Common myeloid progenitor, CD34-positive (primary cell): ENCODE data around the gene MTHFD2L.
A peak's percentile ranks its signal among the peaks of the same experiment; 100 is the strongest.

Experiments used
- CTCF ChIA-PET: fragments of 350-600 bp; sonication (Branson Sonifier 250); formaldehyde crosslinking; loops from one replicate; lab custom pipeline; 2021; ENCODE audit warnings: antibody characterized with exemption; lab: Charles Lee
- POLR2A ChIA-PET: fragments of 350-600 bp; sonication (Branson Sonifier 250); formaldehyde crosslinking; loops from one replicate; lab custom pipeline; 2021; ENCODE audit warnings: antibody characterized with exemption; lab: Charles Lee
- DNase-seq, 3 donors: peaks; one replicate each; pipeline versions ENCODE4 v3.0.0 to v3.0.0-alpha.2; 2013
- H3K27ac ChIP-seq, 2 experiments: 1 replicate in 1 of 2; 2 replicates in 1 of 2; pipeline ENCODE4 v1.7.0; 2013; ENCODE audit warnings: inconsistent platforms in 2 of 2, low read length in 2 of 2, mild to moderate bottlenecking in 2 of 2, low read depth in 1 of 2, moderate library complexity in 1 of 2; ENCODE audit not compliant: severe bottlenecking in 2 of 2, insufficient read depth in 1 of 2, poor library complexity in 1 of 2
- H3K27me3 ChIP-seq, 5 experiments: replicated peaks in 2 of 5; 1 replicate in 3 of 5; 2 replicates in 2 of 5; pipeline versions ENCODE4 v1.6.1 to v1.7.0; 2013; ENCODE audit warnings: low read length in 4 of 5, mild to moderate bottlenecking in 2 of 5, moderate library complexity in 2 of 5, inconsistent platforms in 1 of 5; ENCODE audit not compliant: insufficient read depth in 5 of 5, control insufficient read depth in 4 of 5
- H3K36me3 ChIP-seq, 4 experiments: 1 replicate in 2 of 4; 2 replicates in 2 of 4; pipeline versions ENCODE4 v1.6.1 to v1.7.0; 2013; ENCODE audit warnings: low read length in 3 of 4, control low read depth in 1 of 4, mild to moderate bottlenecking in 1 of 4; ENCODE audit not compliant: control insufficient read depth in 4 of 4, insufficient read depth in 4 of 4
- H3K4me1 ChIP-seq, 4 experiments: 1 replicate in 3 of 4; 2 replicates in 1 of 4; pipeline versions ENCODE4 v1.6.1 to v1.7.1; 2013; ENCODE audit warnings: low read length in 3 of 4, mild to moderate bottlenecking in 3 of 4, control low read depth in 1 of 4, inconsistent platforms in 1 of 4, moderate library complexity in 1 of 4; ENCODE audit not compliant: control insufficient read depth in 4 of 4, insufficient read depth in 4 of 4; ENCODE audit errors: control extremely low read depth in 1 of 4
- H3K4me3 ChIP-seq, 7 experiments: 1 replicate in 4 of 7; 2 replicates in 3 of 7; pipeline versions ENCODE4 v1.5.1 to v1.7.0; 2013; ENCODE audit warnings: mild to moderate bottlenecking in 7 of 7, low read length in 6 of 7, moderate library complexity in 6 of 7, inconsistent platforms in 2 of 7, low read depth in 2 of 7, control low read depth in 1 of 7; ENCODE audit not compliant: insufficient read depth in 4 of 7, control insufficient read depth in 1 of 7; ENCODE audit errors: extremely low read depth in 1 of 7
- H3K9me3 ChIP-seq, 5 experiments: 1 replicate in 4 of 5; 2 replicates in 1 of 5; pipeline versions ENCODE4 v1.6.1 to v1.7.1; 2013; ENCODE audit warnings: low read length in 4 of 5, mild to moderate bottlenecking in 2 of 5, inconsistent platforms in 1 of 5, low read depth in 1 of 5, moderate library complexity in 1 of 5; ENCODE audit not compliant: control insufficient read depth in 4 of 5, insufficient read depth in 2 of 5; ENCODE audit errors: control extremely low read depth in 1 of 5
- WGBS: methylation state at CpG from one replicate; pipeline ENCODE4 v1.1.5; 2013; ENCODE audit not compliant: insufficient coverage; 5-methylcytosine and 5-hydroxymethylcytosine counted together

Gene MTHFD2L

GRCh38 chr4:74166135-74166534 lies 8.2 kb downstream of the MTHFD2L start:
- ChIA-PET POLR2A (no interaction called here), CTCF (interaction anchor here (0.8 to 1.2 kb wide), 3 partner anchors 11 to 437 kb away, joined by 3 read pairs; no protein-coding TSS in a partner anchor)
- Histone ChIP-seq H3K4me1 (peaks cover 0 to 3% (median 1%) of the 10 kb centered on the region in 4 experiments), H3K36me3 (peaks cover 6 to 14% (median 8%) of the 10 kb centered on the region in 4 experiments), H3K27ac (no peak overlapping the region), H3K27me3 (no peaks in the 10 kb centered on the region), H3K9me3 (no peaks in the 10 kb centered on the region), H3K4me3 (no peak overlapping the region)
- DNase-seq: peak in 2 of 3 donors; percentile 14 to 18
- WGBS: 90% methylated on average over 1 of the region's 1 CpG

GRCh38 chr4:74166818-74167217 lies 8.9 kb downstream of the MTHFD2L start:
- POLR2A ChIA-PET: no interaction called here

GRCh38 chr4:74167585-74167984 lies 9.7 kb downstream of the MTHFD2L start:
- Histone ChIP-seq H3K27me3 (no peaks in the 10 kb centered on the region), H3K36me3 (peaks cover 0 to 3% (median under 1%) of the 10 kb centered on the region in 4 experiments), H3K4me1 (peaks cover 0 to 3% (median 1%) of the 10 kb centered on the region in 4 experiments), H3K9me3 (no peaks in the 10 kb centered on the region), H3K27ac (no peak overlapping the region), H3K4me3 (no peak overlapping the region)
- CTCF ChIA-PET: no interaction called here
- POLR2A ChIA-PET: no interaction called here
- WGBS: 100% methylated on average over 2 of the region's 2 CpGs
- DNase-seq: no peak

More at GRCh38 chr4:74166818-74167217, 8.9 kb downstream of the MTHFD2L start:
- Histone ChIP-seq H3K36me3 (peaks cover 0 to 9% (median 4%) of the 10 kb centered on the region in 4 experiments), H3K27me3 (no peaks in the 10 kb centered on the region), H3K9me3 (no peaks in the 10 kb centered on the region), H3K4me3 (no peak overlapping the region), H3K4me1 (peaks cover 0 to 3% (median 1%) of the 10 kb centered on the region in 4 experiments), H3K27ac (no peak overlapping the region)
- DNase-seq: no peak
- 100% methylated on average over 1 of the region's 1 CpG for WGBS
- CTCF ChIA-PET: interaction anchor here (0.9 to 1.2 kb wide), 2 partner anchors 10 to 27 kb away, joined by 3 read pairs; no protein-coding TSS in a partner anchor

GRCh38 chr4:74168841-74169240 lies 10.9 kb downstream of the MTHFD2L start:
- WGBS: 100% methylated on average over 2 of the region's 2 CpGs
- Histone ChIP-seq H3K27me3 (no peaks in the 10 kb centered on the region), H3K9me3 (no peaks in the 10 kb centered on the region), H3K36me3 (peaks cover 0 to 2% (median 0%) of the 10 kb centered on the region in 4 experiments), H3K4me1 (peaks cover 0 to 3% (median 1%) of the 10 kb centered on the region in 4 experiments), H3K4me3 (no peak overlapping the region), H3K27ac (no peak overlapping the region)
- DNase-seq: no peak
- POLR2A ChIA-PET: no interaction called here
- CTCF ChIA-PET: no interaction called here

- Histone ChIP-seq H3K4me3 (no peak overlapping the region), H3K9me3 (no peaks in the 10 kb centered on the region), H3K36me3 (peaks cover 0 to 4% (median 0%) of the 10 kb centered on the region in 4 experiments), H3K27me3 (no peaks in the 10 kb centered on the region), H3K27ac (no peak overlapping the region), H3K4me1 (no peaks in the 10 kb centered on the region)
- ChIA-PET POLR2A (no interaction called here), CTCF (no interaction called here)
- 100% methylated on average over 4 of the region's 5 CpGs for WGBS
- DNase-seq: no peak
Observed at GRCh38 chr4:74173321-74173720, 15.4 kb downstream of the MTHFD2L start.

- Histone ChIP-seq H3K9me3 (no peaks in the 10 kb centered on the region), H3K4me1 (no peaks in the 10 kb centered on the region), H3K27ac (no peak overlapping the region), H3K36me3 (peaks cover 0 to 4% (median 0%) of the 10 kb centered on the region in 4 experiments), H3K27me3 (no peaks in the 10 kb centered on the region), H3K4me3 (no peak overlapping the region)
- ChIA-PET POLR2A (no interaction called here), CTCF (interaction anchor here (0.6 kb wide), 1 partner anchor 52 kb away, joined by 3 read pairs; no protein-coding TSS in a partner anchor)
- no peak for DNase-seq
- no CpG with 5 or more reads among the region's 2 CpGs for WGBS
Observed at GRCh38 chr4:74174421-74174820, 16.5 kb downstream of the MTHFD2L start.

- Histone ChIP-seq H3K27me3 (no peaks in the 10 kb centered on the region), H3K27ac (no peak overlapping the region), H3K4me3 (no peak overlapping the region), H3K9me3 (no peaks in the 10 kb centered on the region), H3K36me3 (peaks cover 0 to 4% (median 0%) of the 10 kb centered on the region in 4 experiments), H3K4me1 (no peaks in the 10 kb centered on the region)
- POLR2A ChIA-PET: no interaction called here
- CTCF ChIA-PET: interaction anchor here (0.6 to 1.2 kb wide), 3 partner anchors 15 to 51 kb away, joined by 3 to 5 read pairs (median 3); no protein-coding TSS in a partner anchor
- no peak for DNase-seq
- 71% methylated on average over 1 of the region's 2 CpGs for WGBS
Observed at GRCh38 chr4:74174941-74175340, 17.0 kb downstream of the MTHFD2L start.
